ENCODE data around the gene PPM1F.

PPM1F gene

GRCh38 chr22:21964918-21965484 is 12.4 kb upstream of the PPM1F start:
- H3K4me3 ChIP-seq (ENCODE audit: low read depth, low read length) = no peak overlapping the region
- TF ChIP-seq, protein P1, sequence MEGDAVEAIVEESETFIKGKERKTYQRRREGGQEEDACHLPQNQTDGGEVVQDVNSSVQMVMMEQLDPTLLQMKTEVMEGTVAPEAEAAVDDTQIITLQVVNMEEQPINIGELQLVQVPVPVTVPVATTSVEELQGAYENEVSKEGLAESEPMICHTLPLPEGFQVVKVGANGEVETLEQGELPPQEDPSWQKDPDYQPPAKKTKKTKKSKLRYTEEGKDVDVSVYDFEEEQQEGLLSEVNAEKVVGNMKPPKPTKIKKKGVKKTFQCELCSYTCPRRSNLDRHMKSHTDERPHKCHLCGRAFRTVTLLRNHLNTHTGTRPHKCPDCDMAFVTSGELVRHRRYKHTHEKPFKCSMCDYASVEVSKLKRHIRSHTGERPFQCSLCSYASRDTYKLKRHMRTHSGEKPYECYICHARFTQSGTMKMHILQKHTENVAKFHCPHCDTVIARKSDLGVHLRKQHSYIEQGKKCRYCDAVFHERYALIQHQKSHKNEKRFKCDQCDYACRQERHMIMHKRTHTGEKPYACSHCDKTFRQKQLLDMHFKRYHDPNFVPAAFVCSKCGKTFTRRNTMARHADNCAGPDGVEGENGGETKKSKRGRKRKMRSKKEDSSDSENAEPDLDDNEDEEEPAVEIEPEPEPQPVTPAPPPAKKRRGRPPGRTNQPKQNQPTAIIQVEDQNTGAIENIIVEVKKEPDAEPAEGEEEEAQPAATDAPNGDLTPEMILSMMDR (conservative IDR thresholded peaks at IDR 0.05; ENCODE audit: low read depth, low read length) = no peak
- DNase-seq (ENCODE audit: low read depth) = no peak

DNA sequence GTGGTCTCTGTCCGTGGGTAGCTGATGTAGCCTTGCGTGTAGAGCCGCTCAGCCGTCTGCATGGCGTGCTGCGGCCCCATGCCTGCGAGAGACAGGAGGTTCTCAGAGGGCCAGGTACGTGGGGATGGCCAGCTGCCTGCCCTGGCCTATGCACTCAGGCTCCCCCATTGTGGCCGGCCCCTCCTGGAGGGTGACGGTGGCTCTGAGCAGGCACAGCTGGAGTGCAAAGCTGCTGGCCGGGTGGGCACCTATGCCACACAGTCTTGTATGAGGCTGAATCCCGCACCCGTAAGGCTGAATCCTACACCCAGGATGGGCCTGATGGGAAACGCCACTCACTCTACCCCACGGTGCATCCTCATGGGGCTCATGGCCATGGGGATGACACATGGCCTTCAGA is 11.6 kb upstream of the PPM1F start:
- TF ChIP-seq, protein P1 (conservative IDR thresholded peaks at IDR 0.05; ENCODE audit: low read depth, low read length) = no peak
- no peak for DNase-seq (ENCODE audit: low read depth)
- no peak overlapping the region for H3K4me3 ChIP-seq (ENCODE audit: low read depth, low read length)

DNA sequence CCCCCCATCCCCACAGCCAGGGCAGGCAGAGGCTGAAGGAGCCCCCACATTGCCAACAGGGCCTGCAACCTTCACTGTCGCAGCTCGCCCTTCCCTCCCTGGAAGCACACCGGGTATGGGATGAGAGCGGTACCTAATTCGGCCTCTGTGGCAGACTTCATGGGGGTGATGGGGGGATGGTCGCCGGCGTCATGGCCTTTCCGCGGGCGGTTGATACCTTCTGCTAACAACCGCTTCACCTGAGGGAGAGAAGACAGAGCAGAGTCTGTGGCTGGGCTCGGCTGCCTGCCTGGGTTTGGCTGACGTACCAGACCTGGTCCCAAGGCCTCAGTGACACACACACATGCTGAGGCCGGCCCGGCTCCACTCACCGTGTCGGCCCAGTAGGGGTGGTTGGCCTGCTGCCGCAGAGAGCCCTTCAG is 11.2 kb upstream of the PPM1F start:
- DNase-seq (ENCODE audit: low read depth) = no peak
- TF ChIP-seq, protein P1 (conservative IDR thresholded peaks at IDR 0.05; ENCODE audit: low read depth, low read length) = no peak
- H3K4me3 ChIP-seq (ENCODE audit: low read depth, low read length) = no peak overlapping the region

GRCh38 chr22:21963286-21963685 is 10.6 kb upstream of the PPM1F start:
- no peak for DNase-seq (ENCODE audit: low read depth)
- H3K4me3 ChIP-seq (ENCODE audit: low read depth, low read length) = no peak overlapping the region
- TF ChIP-seq, protein P1 (conservative IDR thresholded peaks at IDR 0.05; ENCODE audit: low read depth, low read length) = no peak

DNA sequence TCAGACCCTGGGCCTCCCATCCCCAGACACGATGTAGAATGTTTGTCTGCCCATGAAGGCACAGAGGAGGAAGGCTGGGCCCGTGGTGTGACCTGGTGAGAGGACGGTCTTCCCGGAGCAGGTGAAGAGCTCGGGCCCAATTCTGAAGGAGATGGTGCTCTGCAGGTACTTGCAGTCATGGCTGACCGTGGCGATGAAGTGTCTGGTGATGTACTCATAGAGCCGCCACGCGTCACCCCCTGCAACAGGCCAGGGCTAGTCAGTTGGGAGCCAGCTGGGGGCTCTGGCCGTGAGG is 10.0 kb upstream of the PPM1F start:
- TF ChIP-seq, protein P1 (conservative IDR thresholded peaks at IDR 0.05; ENCODE audit: low read depth, low read length) = no peak
- H3K4me3 ChIP-seq (ENCODE audit: low read depth, low read length) = no peak overlapping the region
- no peak for DNase-seq (ENCODE audit: low read depth)

DNA sequence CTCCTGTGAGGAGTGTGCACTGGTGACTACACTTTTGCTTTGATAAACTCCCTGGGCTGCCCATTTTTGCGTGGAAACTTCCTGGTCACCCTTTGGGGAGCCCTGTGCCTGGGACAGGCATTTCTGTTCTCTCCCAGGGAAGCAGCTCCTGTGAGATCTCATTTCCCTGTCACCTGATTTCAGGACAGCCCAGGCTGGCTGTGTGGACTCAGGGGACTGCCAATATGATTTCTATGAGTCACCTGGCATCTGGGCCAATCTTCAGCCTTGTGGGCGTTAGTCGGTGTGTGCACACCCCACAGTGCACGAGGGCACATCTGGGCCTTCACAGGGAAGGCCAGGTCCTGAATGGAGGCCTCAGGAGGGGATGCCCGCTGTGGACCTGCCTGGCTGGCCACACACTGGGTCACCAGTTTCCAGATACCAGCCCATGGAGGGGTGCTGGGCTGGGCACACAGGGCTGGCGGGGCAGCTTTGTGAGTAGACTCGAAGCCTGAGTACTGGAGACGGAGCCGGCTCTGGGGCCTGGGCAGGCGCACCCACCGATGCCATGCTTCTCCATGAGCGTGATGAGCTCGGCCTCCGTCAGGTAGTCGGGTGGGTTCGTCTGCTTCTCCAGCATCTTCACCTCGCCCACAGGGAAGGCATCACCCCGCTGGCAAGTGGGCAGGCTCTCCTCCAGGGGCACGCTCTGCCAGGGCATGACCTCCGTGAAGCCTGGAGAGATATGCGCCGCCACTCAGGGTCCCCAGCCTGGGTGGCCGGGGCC is 9.4 kb upstream of the PPM1F start:
- no peak overlapping the region for H3K4me3 ChIP-seq (ENCODE audit: low read depth, low read length)
- DNase-seq (ENCODE audit: low read depth) = peak; percentile 56
- TF ChIP-seq, protein P1 (conservative IDR thresholded peaks at IDR 0.05; ENCODE audit: low read depth, low read length) = no peak
